ENCODE measurements around the gene PADI1.

PADI1 gene

GRCh38 chr1:17198476-17199258, 6.3 kb upstream of the PADI1 start:
- DNase-seq = no peak

GRCh38 chr1:17199267-17200044, 5.5 kb upstream of the PADI1 start:
- DNase-seq = no peak

GRCh38 chr1:17200246-17200645, 4.7 kb upstream of the PADI1 start:
- no peak for DNase-seq

- no peak for DNase-seq
Measured at GRCh38 chr1:17200756-17201155, 4.2 kb upstream of the PADI1 start.

GRCh38 chr1:17201201-17202021, 3.5 kb upstream of the PADI1 start:
- no peak for DNase-seq

GRCh38 chr1:17205652-17206051, 724 bp downstream of the PADI1 start:
- no peak for DNase-seq

GRCh38 chr1:17206196-17206595, 1.3 kb downstream of the PADI1 start:
- DNase-seq = no peak

GRCh38 chr1:17207046-17207445, 2.1 kb downstream of the PADI1 start:
- DNase-seq = no peak

- no peak for DNase-seq
Measured at GRCh38 chr1:17207540-17207939, 2.6 kb downstream of the PADI1 start.

- peak; percentile 50 for DNase-seq
Measured at GRCh38 chr1:17207966-17208418, 3.1 kb downstream of the PADI1 start.

- DNase-seq = no peak
Measured at GRCh38 chr1:17208546-17208945, 3.6 kb downstream of the PADI1 start.

- DNase-seq = no peak
Measured at GRCh38 chr1:17209430-17209829, 4.5 kb downstream of the PADI1 start.

- no peak for DNase-seq
Measured at GRCh38 chr1:17210176-17210575, 5.2 kb downstream of the PADI1 start.

- no peak for DNase-seq
Measured at GRCh38 chr1:17211377-17211776, 6.4 kb downstream of the PADI1 start.

GRCh38 chr1:17212009-17212408, 7.1 kb downstream of the PADI1 start:
- no peak for DNase-seq

GRCh38 chr1:17212487-17213121, 7.7 kb downstream of the PADI1 start:
- DNase-seq = no peak

GRCh38 chr1:17213148-17213781, 8.3 kb downstream of the PADI1 start:
- DNase-seq = no peak

- DNase-seq = no peak
Measured at GRCh38 chr1:17213782-17214148, 8.8 kb downstream of the PADI1 start.

GRCh38 chr1:17214876-17215544, 10.1 kb downstream of the PADI1 start:
- DNase-seq = no peak

GRCh38 chr1:17215545-17215890, 10.6 kb downstream of the PADI1 start:
- DNase-seq = no peak

GRCh38 chr1:17216078-17216477, 11.2 kb downstream of the PADI1 start:
- DNase-seq = no peak

GRCh38 chr1:17217607-17218006, 12.7 kb downstream of the PADI1 start:
- DNase-seq = no peak

All from NCI-H146 (cell line).